Natural killer cell (primary cell): ENCODE measurements around the gene ASB1. TPM values are rescaled to one million over a fixed set of nuclear protein-coding genes. Genes with fewer than 3 reads are reported as not detected.

Experiments
- ATAC-seq, 3 donors: fragments of 150-1000 bp in 2 of 3; fragments of 200-7000 bp in 1 of 3; cut with Tn5 transposase; 1 replicate in 1 of 3; 2 replicates in 2 of 3; pipeline ENCODE4 v1.10.0; 2021; ENCODE audit warnings: mild to moderate bottlenecking in 2 of 3, moderate library complexity in 2 of 3
- DNase-seq, 2 donors: peaks; one replicate each; pipeline versions ENCODE4 v3.0.0 to v3.0.0-alpha.2; 2013 to 2021; ENCODE audit warnings: mixed read lengths in 1 of 2
- H3K27ac ChIP-seq: one replicate; pipeline ENCODE4 v1.5.1; 2013; ENCODE audit warnings: mild to moderate bottlenecking, low read length
- H3K27me3 ChIP-seq: one replicate; pipeline ENCODE4 v1.6.1; 2013; ENCODE audit warnings: low read length; ENCODE audit not compliant: control insufficient read depth, insufficient read depth
- H3K36me3 ChIP-seq: one replicate; pipeline ENCODE4 v1.6.1; 2013; ENCODE audit warnings: low read length; ENCODE audit not compliant: control insufficient read depth, insufficient read depth
- H3K4me1 ChIP-seq: one replicate; pipeline ENCODE4 v1.6.1; 2013; ENCODE audit warnings: low read length; ENCODE audit not compliant: control insufficient read depth, insufficient read depth
- H3K4me3 ChIP-seq: one replicate; pipeline ENCODE4 v1.5.1; 2013; ENCODE audit warnings: low read length
- H3K9me3 ChIP-seq: one replicate; pipeline ENCODE4 v1.6.1; 2013; ENCODE audit warnings: low read length; ENCODE audit not compliant: control insufficient read depth, insufficient read depth
- H3K27ac Mint-ChIP-seq, 2 donors: one replicate each; pipeline ENCODE4 v1.8.0; 2022; ENCODE audit warnings: mild to moderate bottlenecking in 2 of 2, mixed read lengths in 2 of 2, moderate library complexity in 1 of 2
- H3K27me3 Mint-ChIP-seq, 2 donors: one replicate each; pipeline ENCODE4 v1.8.0; 2022; ENCODE audit warnings: low read depth in 2 of 2, mixed read lengths in 2 of 2
- H3K36me3 Mint-ChIP-seq: one replicate; pipeline ENCODE4 v1.8.0; 2022; ENCODE audit warnings: mixed read lengths
- H3K4me1 Mint-ChIP-seq, 2 donors: one replicate each; pipeline ENCODE4 v1.8.0; 2022; ENCODE audit warnings: mixed read lengths in 2 of 2
- H3K4me3 Mint-ChIP-seq: one replicate; pipeline ENCODE4 v1.8.0; 2022; ENCODE audit warnings: mild to moderate bottlenecking, moderate library complexity, mixed read lengths
- H3K9me3 Mint-ChIP-seq, 2 donors: one replicate each; pipeline ENCODE4 v1.8.0; 2022; ENCODE audit warnings: mixed read lengths in 2 of 2
- CTCF ChIP-seq: fragments of 200-600 bp; IDR thresholded peaks from one replicate; pipeline ENCODE4 v1.8.0; 2022; ENCODE audit warnings: antibody characterized with exemption
- whole genome bisulfite sequencing: methylation state at CpG from one replicate; pipeline ENCODE4 v1.1.7; 2013; ENCODE audit warnings: missing lambda C conversion rate; ENCODE audit not compliant: insufficient coverage; 5-methylcytosine and 5-hydroxymethylcytosine counted together
- intact Hi-C: fragments of 100-400 bp; cut with micrococcal nuclease; formaldehyde crosslinking; loops from one replicate; pipeline ENCODE4 v1.14.2; 2022
- total RNA-seq, 4 donors: library from RNA; stranded (reverse); fragments of 120-200 nt in 1 of 4; gene quantifications; one replicate each; pipeline versions ENCODE4 v1.2.3 to v1.2.4, GENCODE V29; 2013 to 2022

ASB1 gene
- total RNA-seq, 3 donors from 2014 or later (not counting 1 experiment from before 2014, with no cell fraction given), result 38.3 to 47.5 (median 38.9) TPM

GRCh38 chr2:238413368-238413767 is 13.4 kb upstream of the ASB1 start:
- H3K9me3 Mint-ChIP-seq, result no peaks in the 10 kb centered on the region
- H3K36me3 Mint-ChIP-seq, result no peaks in the 10 kb centered on the region
- no peaks in the 10 kb centered on the region for H3K27me3 ChIP-seq
- no peak overlapping the region for H3K27ac ChIP-seq
- ATAC-seq (no peak), DNase-seq (no peak)
- H3K4me3 ChIP-seq, result no peak overlapping the region
- H3K36me3 ChIP-seq, result no peaks in the 10 kb centered on the region
- 95% methylated on average over 2 of the region's 2 CpGs for WGBS
- peaks cover 0 to 13% of the 10 kb centered on the region in 2 donors for H3K4me1 Mint-ChIP-seq
- H3K4me1 ChIP-seq, result peaks cover 7% of the 10 kb centered on the region
- no peak overlapping the region for H3K4me3 Mint-ChIP-seq
- no peaks in the 10 kb centered on the region for H3K9me3 ChIP-seq
- H3K27me3 Mint-ChIP-seq, result no peaks in the 10 kb centered on the region
- no peak overlapping the region for H3K27ac Mint-ChIP-seq
- no peak for TF ChIP-seq CTCF
- intact Hi-C loops, result no loop called here

GRCh38 chr2:238415036-238415764 is 11.5 kb upstream of the ASB1 start:
- no peaks in the 10 kb centered on the region for H3K27me3 Mint-ChIP-seq
- DNase-seq (peak in 1 of 2 donors; percentile 19), ATAC-seq (peak in 2 of 3 donors; percentile 28 to 91)
- H3K4me3 Mint-ChIP-seq, result no peak overlapping the region
- peak overlapping the region; percentile 18 to 61 for H3K27ac Mint-ChIP-seq
- Histone ChIP-seq H3K4me3 (no peak overlapping the region), H3K36me3 (no peaks in the 10 kb centered on the region), H3K27ac (no peak overlapping the region), H3K27me3 (no peaks in the 10 kb centered on the region), H3K4me1 (peaks cover 7% of the 10 kb centered on the region), H3K9me3 (no peaks in the 10 kb centered on the region)
- WGBS, result 78% methylated on average over 12 of the region's 12 CpGs
- no peaks in the 10 kb centered on the region for H3K9me3 Mint-ChIP-seq
- H3K36me3 Mint-ChIP-seq, result no peaks in the 10 kb centered on the region
- peaks cover 0 to 14% of the 10 kb centered on the region in 2 donors for H3K4me1 Mint-ChIP-seq
- TF ChIP-seq CTCF, result no peak
- intact Hi-C loops, result no loop called here

- no peak overlapping the region for H3K4me3 Mint-ChIP-seq
- Histone ChIP-seq H3K27me3 (no peaks in the 10 kb centered on the region), H3K36me3 (no peaks in the 10 kb centered on the region), H3K4me3 (no peak overlapping the region), H3K4me1 (peaks cover 7% of the 10 kb centered on the region), H3K27ac (no peak overlapping the region), H3K9me3 (no peaks in the 10 kb centered on the region)
- TF ChIP-seq CTCF, result no peak
- no peak for ATAC-seq
- DNase-seq, result no peak
- intact Hi-C loops, result no loop called here
- H3K9me3 Mint-ChIP-seq, result no peaks in the 10 kb centered on the region
- no peaks in the 10 kb centered on the region for H3K36me3 Mint-ChIP-seq
- H3K27ac Mint-ChIP-seq, result peak overlapping the region in 1 of 2 donors; percentile 61
- peaks cover 0 to 14% of the 10 kb centered on the region in 2 donors for H3K4me1 Mint-ChIP-seq
- H3K27me3 Mint-ChIP-seq, result no peaks in the 10 kb centered on the region
- WGBS, result 96% methylated on average over 5 of the region's 5 CpGs
Measured at GRCh38 chr2:238415893-238416292, 10.8 kb upstream of the ASB1 start.
